NCI-H526 (cell line): ENCODE data around the gene TTC17.
"Not testable (repeated sequence)": the region's sequence is repeated elsewhere in the genome, so short reads cannot be mapped to it uniquely, and the experiment has no call there.

Experiments
- DNase-seq, 2 experiments: peaks; one replicate each; lab custom pipeline; 2025; lab: John Stamatoyannopoulos, UW

Gene TTC17

GRCh38 chr11:43392713-43393112 lies 34.0 kb downstream of the TTC17 start:
- DNase-seq, result no peak

GRCh38 chr11:43393765-43394355 lies 35.1 kb downstream of the TTC17 start:
- no peak for DNase-seq

- DNase-seq, result no peak
Measured at GRCh38 chr11:43396617-43397016, 37.9 kb downstream of the TTC17 start.

- DNase-seq, result no peak
Measured at GRCh38 chr11:43397251-43397650, 38.5 kb downstream of the TTC17 start.

- DNase-seq, result no peak
Measured at GRCh38 chr11:43399983-43400630, 41.4 kb downstream of the TTC17 start.

GRCh38 chr11:43401252-43401651 lies 42.5 kb downstream of the TTC17 start:
- no peak for DNase-seq

- not testable (repeated sequence) for DNase-seq
Measured at GRCh38 chr11:43401811-43402210, 43.1 kb downstream of the TTC17 start.

- DNase-seq, result no peak
Measured at GRCh38 chr11:43403357-43404231, 44.9 kb downstream of the TTC17 start.

- no peak for DNase-seq
Measured at GRCh38 chr11:43404406-43404805, 45.7 kb downstream of the TTC17 start.

GRCh38 chr11:43404836-43405479 lies 46.2 kb downstream of the TTC17 start:
- no peak for DNase-seq

GRCh38 chr11:43408277-43408676 lies 49.6 kb downstream of the TTC17 start:
- no peak for DNase-seq

GRCh38 chr11:43410394-43410793 lies 51.7 kb downstream of the TTC17 start:
- DNase-seq, result no peak

- no peak for DNase-seq
Measured at GRCh38 chr11:43418197-43418596, 59.5 kb downstream of the TTC17 start.

- DNase-seq, result peak in 1 of 2 experiments; percentile 62
Measured at GRCh38 chr11:43419460-43419859, 60.7 kb downstream of the TTC17 start.

GRCh38 chr11:43427971-43428370 lies 69.3 kb downstream of the TTC17 start:
- no peak for DNase-seq

- not testable (repeated sequence) for DNase-seq
Measured at GRCh38 chr11:43430916-43431315, 72.2 kb downstream of the TTC17 start.

- no peak for DNase-seq
Measured at GRCh38 chr11:43434893-43435292, 76.2 kb downstream of the TTC17 start.

- no peak for DNase-seq
Measured at GRCh38 chr11:43440486-43440885, 81.8 kb downstream of the TTC17 start.

- DNase-seq, result no peak
Measured at GRCh38 chr11:43443811-43444210, 85.1 kb downstream of the TTC17 start.

GRCh38 chr11:43447151-43447550 lies 88.4 kb downstream of the TTC17 start:
- DNase-seq, result no peak

- no peak for DNase-seq
Measured at GRCh38 chr11:43458486-43458885, 99.8 kb downstream of the TTC17 start.

GRCh38 chr11:43459246-43459645 lies 100.5 kb downstream of the TTC17 start:
- no peak for DNase-seq
